Measurements from ENCODE around the gene PSMB7. TPM values are rescaled to one million over a fixed set of nuclear protein-coding genes. Genes with fewer than 3 reads are reported as not detected.

Gene PSMB7
- total and polyA plus RNA-seq, 2 donors from 2014 or later: 105 to 250 TPM

GRCh38 chr9:124323904-124324303 lies 91.3 kb downstream of the PSMB7 start:
- no peaks in the 10 kb centered on the region for H3K4me1 ChIP-seq (ENCODE audit: control insufficient read depth in 2 of 3, insufficient read depth in 2 of 3, low read depth in 1 of 3, low read length in 3 of 3)
- H3K4me3 ChIP-seq (ENCODE audit: low read length in 3 of 3): no peak overlapping the region
- no peak for DNase-seq
- TF ChIP-seq CTCF (IDR thresholded peaks at IDR 0.05; ENCODE audit: borderline replicate concordance, extremely low read depth, insufficient read depth): no peak
- H3K36me3 ChIP-seq (ENCODE audit: control insufficient read depth in 2 of 3, insufficient read depth in 3 of 3, low read length in 3 of 3): peaks cover 0 to 11% (median 5%) of the 10 kb centered on the region in 3 donors
- no peaks in the 10 kb centered on the region for H3K27me3 ChIP-seq (ENCODE audit: control insufficient read depth, insufficient read depth, low read length)
- FAIRE-seq: no peak
- no peak overlapping the region for H3K9ac ChIP-seq (ENCODE audit: low read length in 3 of 3)
- H3K9me3 ChIP-seq (ENCODE audit: control insufficient read depth in 2 of 3, insufficient read depth in 1 of 3, low read length in 3 of 3): no peaks in the 10 kb centered on the region
- intact Hi-C loops (cut with DNase I): loop anchor here (5.0 kb wide), 1 partner anchor 192 kb away; no protein-coding TSS in a partner anchor
- no peak overlapping the region for H3K27ac ChIP-seq (ENCODE audit: low read depth in 2 of 2, low read length in 2 of 2)

- intact Hi-C loops (cut with DNase I): loop anchor here (5.0 kb wide), 1 partner anchor 191 kb away; no protein-coding TSS in a partner anchor
- Histone ChIP-seq H3K36me3 (ENCODE audit: control insufficient read depth in 2 of 3, insufficient read depth in 3 of 3, low read length in 3 of 3) (peaks cover 0 to 9% (median 5%) of the 10 kb centered on the region in 3 donors), H3K4me3 (ENCODE audit: low read length in 3 of 3) (no peak overlapping the region), H3K9ac (ENCODE audit: low read length in 3 of 3) (no peak overlapping the region), H3K27ac (ENCODE audit: low read depth in 2 of 2, low read length in 2 of 2) (no peak overlapping the region), H3K4me1 (ENCODE audit: control insufficient read depth in 2 of 3, insufficient read depth in 2 of 3, low read depth in 1 of 3, low read length in 3 of 3) (no peaks in the 10 kb centered on the region), H3K9me3 (ENCODE audit: control insufficient read depth in 2 of 3, insufficient read depth in 1 of 3, low read length in 3 of 3) (no peaks in the 10 kb centered on the region), H3K27me3 (ENCODE audit: control insufficient read depth, insufficient read depth, low read length) (no peaks in the 10 kb centered on the region)
- DNase-seq (no peak), FAIRE-seq (no peak)
- TF ChIP-seq CTCF (IDR thresholded peaks at IDR 0.05; ENCODE audit: borderline replicate concordance, extremely low read depth, insufficient read depth): no peak
These were observed 92.4 kb downstream of the PSMB7 start for GRCh38 chr9:124322618-124323432.

GRCh38 chr9:124321935-124322334 lies 93.3 kb downstream of the PSMB7 start:
- intact Hi-C loops (cut with DNase I): loop anchor here (5.0 kb wide), 1 partner anchor 190 kb away; no protein-coding TSS in a partner anchor
- H3K36me3 ChIP-seq (ENCODE audit: control insufficient read depth in 2 of 3, insufficient read depth in 3 of 3, low read length in 3 of 3): peaks cover 0 to 9% (median 0%) of the 10 kb centered on the region in 3 donors

More at GRCh38 chr9:124321935-124322334, 93.3 kb downstream of the PSMB7 start:
- Histone ChIP-seq H3K4me1 (ENCODE audit: control insufficient read depth in 2 of 3, insufficient read depth in 2 of 3, low read depth in 1 of 3, low read length in 3 of 3) (no peaks in the 10 kb centered on the region), H3K27me3 (ENCODE audit: control insufficient read depth, insufficient read depth, low read length) (no peaks in the 10 kb centered on the region), H3K4me3 (ENCODE audit: low read length in 3 of 3) (no peak overlapping the region), H3K27ac (ENCODE audit: low read depth in 2 of 2, low read length in 2 of 2) (no peak overlapping the region), H3K9me3 (ENCODE audit: control insufficient read depth in 2 of 3, insufficient read depth in 1 of 3, low read length in 3 of 3) (no peaks in the 10 kb centered on the region), H3K9ac (ENCODE audit: low read length in 3 of 3) (no peak overlapping the region)
- FAIRE-seq: no peak
- no peak for TF ChIP-seq CTCF (IDR thresholded peaks at IDR 0.05; ENCODE audit: borderline replicate concordance, extremely low read depth, insufficient read depth)
- DNase-seq: no peak

Data from kidney (tissue), 14 donors.